CD4-positive, alpha-beta T cell treated with Interleukin-15 for 4 hours (primary cell): ENCODE data around the gene HSPA5.
"Not testable (repeated sequence)": the region's sequence is repeated elsewhere in the genome, so short reads cannot be mapped to it uniquely, and the experiment has no call there.

Source experiments
- DNase-seq: peaks from one replicate; pipeline ENCODE4 v3.0.0-alpha.2; 2020; ENCODE audit warnings: low spot score

HSPA5 gene

GRCh38 chr9:125241863-125242739 is 958 bp upstream of the HSPA5 start:
- peak; percentile 22 for DNase-seq

GRCh38 chr9:125240649-125240999 is 519 bp downstream of the HSPA5 start:
- DNase-seq, result peak; percentile 26

GRCh38 chr9:125239631-125240597 is 1.2 kb downstream of the HSPA5 start:
- DNase-seq, result no peak

GRCh38 chr9:125238915-125239446 is 2.2 kb downstream of the HSPA5 start:
- DNase-seq, result no peak

- no peak for DNase-seq
Observed at GRCh38 chr9:125238127-125238914, 2.8 kb downstream of the HSPA5 start.

GRCh38 chr9:125236520-125237159 is 4.5 kb downstream of the HSPA5 start:
- DNase-seq, result not testable (repeated sequence)

- no peak for DNase-seq
Observed at GRCh38 chr9:125235804-125236519, 5.2 kb downstream of the HSPA5 start.

- not testable (repeated sequence) for DNase-seq
Observed at GRCh38 chr9:125234099-125234498, 7.0 kb downstream of the HSPA5 start.

- DNase-seq, result no peak
Observed at GRCh38 chr9:125233678-125234077, 7.5 kb downstream of the HSPA5 start.

- DNase-seq, result no peak
Observed at GRCh38 chr9:125227761-125228160, 13.4 kb downstream of the HSPA5 start.

- not testable (repeated sequence) for DNase-seq
Observed at GRCh38 chr9:125224858-125225257, 16.3 kb downstream of the HSPA5 start.

GRCh38 chr9:125218621-125219020 is 22.5 kb downstream of the HSPA5 start:
- no peak for DNase-seq

- DNase-seq, result no peak
Observed at GRCh38 chr9:125214186-125214585, 27.0 kb downstream of the HSPA5 start.

- no peak for DNase-seq
Observed at GRCh38 chr9:125204477-125204876, 36.7 kb downstream of the HSPA5 start.

GRCh38 chr9:125202846-125203618 is 38.1 kb downstream of the HSPA5 start:
- DNase-seq, result no peak

GRCh38 chr9:125200216-125201047 is 40.7 kb downstream of the HSPA5 start, which contains the start of gene RABEPK:
Gene RABEPK (plus strand): TSS chr9:125200542. CDS start chr9:125203014, 2,472 bp downstream.
- DNase-seq, result peak; percentile 86

- not testable (repeated sequence) for DNase-seq
Observed at GRCh38 chr9:125195591-125195990, 45.6 kb downstream of the HSPA5 start.

- DNase-seq, result not testable (repeated sequence)
Observed at GRCh38 chr9:125194466-125194865, 46.7 kb downstream of the HSPA5 start.

- DNase-seq, result no peak
Observed at GRCh38 chr9:125190361-125190801, 50.8 kb downstream of the HSPA5 start.
